Measurements from ENCODE around the gene GKN1.

GKN1 gene, protein sequence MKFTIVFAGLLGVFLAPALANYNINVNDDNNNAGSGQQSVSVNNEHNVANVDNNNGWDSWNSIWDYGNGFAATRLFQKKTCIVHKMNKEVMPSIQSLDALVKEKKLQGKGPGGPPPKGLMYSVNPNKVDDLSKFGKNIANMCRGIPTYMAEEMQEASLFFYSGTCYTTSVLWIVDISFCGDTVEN

GRCh38 chr2:68974251-68974650 lies at the start of gene GKN1:
GKN1 (plus strand) TSS chr2:68974636; CDS start chr2:68974678, 42 bp downstream.
- Histone ChIP-seq H3K27me3 (ENCODE audit: control insufficient read depth, insufficient read depth, low read length) (no peaks in the 10 kb centered on the region), H3K27ac (ENCODE audit: low read length) (no peak within 1 kb of the TSS), H3K4me3 (ENCODE audit: low read length) (no peak within 1 kb of the TSS), H3K4me1 (ENCODE audit: control insufficient read depth, insufficient read depth, low read length) (no peaks in the 10 kb centered on the region), H3K36me3 (ENCODE audit: control insufficient read depth, insufficient read depth, low read length) (no peaks in the 10 kb centered on the region), H3K9me3 (ENCODE audit: control insufficient read depth, insufficient read depth, low read length) (no peaks in the 10 kb centered on the region)
- no CpG with 5 or more reads among the region's 3 CpGs for WGBS (ENCODE audit: insufficient coverage, insufficient read length)
- no peak for DNase-seq (ENCODE audit: low read depth, low spot score)

DNA sequence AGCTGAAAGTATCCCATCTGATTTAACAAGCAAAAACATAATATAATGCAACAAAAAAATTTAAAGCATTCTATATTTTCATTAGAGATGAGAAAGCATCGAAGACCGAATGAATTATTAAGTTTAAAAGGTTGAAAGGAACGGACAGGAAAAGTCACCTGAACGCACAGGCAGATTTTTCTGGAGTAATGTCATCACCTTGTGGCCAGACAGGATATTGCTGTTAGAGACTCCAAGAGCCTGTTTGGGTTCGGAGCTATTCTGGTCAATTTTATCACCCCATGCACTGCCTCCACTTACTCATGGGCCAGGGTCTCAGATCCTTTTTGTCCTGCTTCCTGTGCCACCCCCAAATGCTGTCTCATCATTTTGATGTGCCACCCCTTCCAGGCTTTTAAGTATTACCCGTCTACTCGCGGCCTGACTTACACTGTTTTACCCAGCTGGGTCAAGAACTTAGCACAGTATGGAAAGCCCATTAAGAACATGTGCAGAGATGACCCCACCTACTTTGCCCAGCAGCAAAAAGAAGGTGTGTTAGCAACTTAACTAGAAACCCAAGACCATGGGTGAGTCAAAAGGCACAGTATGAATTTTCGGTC lies 49.0 kb upstream of the GKN1 start:
- Histone ChIP-seq H3K4me3 (ENCODE audit: low read length) (no peak overlapping the region), H3K27me3 (ENCODE audit: control insufficient read depth, insufficient read depth, low read length) (no peaks in the 10 kb centered on the region), H3K36me3 (ENCODE audit: control insufficient read depth, insufficient read depth, low read length) (no peaks in the 10 kb centered on the region), H3K4me1 (ENCODE audit: control insufficient read depth, insufficient read depth, low read length) (no peaks in the 10 kb centered on the region), H3K27ac (ENCODE audit: low read length) (no peak overlapping the region), H3K9me3 (ENCODE audit: control insufficient read depth, insufficient read depth, low read length) (no peaks in the 10 kb centered on the region)
- no CpG with 5 or more reads among the region's 9 CpGs for WGBS (ENCODE audit: insufficient coverage, insufficient read length)
- DNase-seq (ENCODE audit: low read depth, low spot score) = no peak

GRCh38 chr2:68926796-68927195 lies 47.6 kb upstream of the GKN1 start:
- no peaks in the 10 kb centered on the region for H3K27me3 ChIP-seq (ENCODE audit: control insufficient read depth, insufficient read depth, low read length)
- no peaks in the 10 kb centered on the region for H3K4me1 ChIP-seq (ENCODE audit: control insufficient read depth, insufficient read depth, low read length)
- no peak overlapping the region for H3K4me3 ChIP-seq (ENCODE audit: low read length)
- H3K36me3 ChIP-seq (ENCODE audit: control insufficient read depth, insufficient read depth, low read length) = no peaks in the 10 kb centered on the region
- no CpG with 5 or more reads among the region's 4 CpGs for WGBS (ENCODE audit: insufficient coverage, insufficient read length)
- H3K27ac ChIP-seq (ENCODE audit: low read length) = no peak overlapping the region
- DNase-seq (ENCODE audit: low read depth, low spot score) = no peak
- no peaks in the 10 kb centered on the region for H3K9me3 ChIP-seq (ENCODE audit: control insufficient read depth, insufficient read depth, low read length)

GRCh38 chr2:68931149-68931711 lies 43.2 kb upstream of the GKN1 start:
- no peak overlapping the region for H3K27ac ChIP-seq (ENCODE audit: low read length)
- no CpG with 5 or more reads among the region's 3 CpGs for WGBS (ENCODE audit: insufficient coverage, insufficient read length)
- no peaks in the 10 kb centered on the region for H3K27me3 ChIP-seq (ENCODE audit: control insufficient read depth, insufficient read depth, low read length)
- H3K9me3 ChIP-seq (ENCODE audit: control insufficient read depth, insufficient read depth, low read length) = no peaks in the 10 kb centered on the region
- H3K36me3 ChIP-seq (ENCODE audit: control insufficient read depth, insufficient read depth, low read length) = no peaks in the 10 kb centered on the region
- no peak for DNase-seq (ENCODE audit: low read depth, low spot score)
- no peaks in the 10 kb centered on the region for H3K4me1 ChIP-seq (ENCODE audit: control insufficient read depth, insufficient read depth, low read length)
- H3K4me3 ChIP-seq (ENCODE audit: low read length) = no peak overlapping the region

DNA sequence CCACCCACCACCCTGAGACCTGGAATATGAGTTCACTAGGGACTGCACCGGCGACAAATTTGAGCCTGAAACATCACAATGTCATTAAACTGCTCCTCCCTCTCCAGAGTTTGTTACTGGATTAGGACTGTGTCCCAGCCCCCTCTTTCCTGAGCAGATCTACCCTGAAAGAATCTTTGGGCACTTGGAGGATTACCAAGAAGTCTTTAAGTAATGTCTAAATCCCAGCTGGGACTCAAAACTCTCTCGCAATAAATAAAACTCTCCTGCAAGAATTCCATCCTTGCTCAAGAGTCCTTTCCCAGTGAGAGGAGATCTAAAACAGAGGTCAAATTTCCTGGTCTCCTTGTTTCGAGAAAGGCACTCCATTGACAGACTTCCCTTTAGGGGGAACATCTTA lies 42.6 kb upstream of the GKN1 start:
- no CpG with 5 or more reads among the region's 4 CpGs for WGBS (ENCODE audit: insufficient coverage, insufficient read length)
- Histone ChIP-seq H3K4me1 (ENCODE audit: control insufficient read depth, insufficient read depth, low read length) (no peaks in the 10 kb centered on the region), H3K36me3 (ENCODE audit: control insufficient read depth, insufficient read depth, low read length) (no peaks in the 10 kb centered on the region), H3K27ac (ENCODE audit: low read length) (no peak overlapping the region), H3K4me3 (ENCODE audit: low read length) (no peak overlapping the region), H3K27me3 (ENCODE audit: control insufficient read depth, insufficient read depth, low read length) (no peaks in the 10 kb centered on the region), H3K9me3 (ENCODE audit: control insufficient read depth, insufficient read depth, low read length) (no peaks in the 10 kb centered on the region)
- DNase-seq (ENCODE audit: low read depth, low spot score) = no peak

GRCh38 chr2:68932402-68932801 lies 42.0 kb upstream of the GKN1 start:
- Histone ChIP-seq H3K27me3 (ENCODE audit: control insufficient read depth, insufficient read depth, low read length) (no peaks in the 10 kb centered on the region), H3K4me1 (ENCODE audit: control insufficient read depth, insufficient read depth, low read length) (no peaks in the 10 kb centered on the region), H3K36me3 (ENCODE audit: control insufficient read depth, insufficient read depth, low read length) (no peaks in the 10 kb centered on the region), H3K27ac (ENCODE audit: low read length) (no peak overlapping the region), H3K9me3 (ENCODE audit: control insufficient read depth, insufficient read depth, low read length) (no peaks in the 10 kb centered on the region), H3K4me3 (ENCODE audit: low read length) (no peak overlapping the region)
- DNase-seq (ENCODE audit: low read depth, low spot score) = no peak
- no CpG with 5 or more reads among the region's 4 CpGs for WGBS (ENCODE audit: insufficient coverage, insufficient read length)

- no peaks in the 10 kb centered on the region for H3K36me3 ChIP-seq (ENCODE audit: control insufficient read depth, insufficient read depth, low read length)
- no peaks in the 10 kb centered on the region for H3K4me1 ChIP-seq (ENCODE audit: control insufficient read depth, insufficient read depth, low read length)
- H3K4me3 ChIP-seq (ENCODE audit: low read length) = no peak overlapping the region
- WGBS (ENCODE audit: insufficient coverage, insufficient read length) = no CpG with 5 or more reads among the region's 3 CpGs
- no peak for DNase-seq (ENCODE audit: low read depth, low spot score)
- no peaks in the 10 kb centered on the region for H3K9me3 ChIP-seq (ENCODE audit: control insufficient read depth, insufficient read depth, low read length)
- no peaks in the 10 kb centered on the region for H3K27me3 ChIP-seq (ENCODE audit: control insufficient read depth, insufficient read depth, low read length)
- H3K27ac ChIP-seq (ENCODE audit: low read length) = no peak overlapping the region
These were observed 40.4 kb upstream of the GKN1 start for GRCh38 chr2:68934021-68934420.

GRCh38 chr2:68935471-68935870 lies 39.0 kb upstream of the GKN1 start:
- Histone ChIP-seq H3K9me3 (ENCODE audit: control insufficient read depth, insufficient read depth, low read length) (no peaks in the 10 kb centered on the region), H3K36me3 (ENCODE audit: control insufficient read depth, insufficient read depth, low read length) (no peaks in the 10 kb centered on the region), H3K27me3 (ENCODE audit: control insufficient read depth, insufficient read depth, low read length) (no peaks in the 10 kb centered on the region), H3K4me3 (ENCODE audit: low read length) (no peak overlapping the region), H3K27ac (ENCODE audit: low read length) (no peak overlapping the region), H3K4me1 (ENCODE audit: control insufficient read depth, insufficient read depth, low read length) (no peaks in the 10 kb centered on the region)
- no peak for DNase-seq (ENCODE audit: low read depth, low spot score)
- WGBS (ENCODE audit: insufficient coverage, insufficient read length) = no CpG with 5 or more reads among the region's 5 CpGs

DNA sequence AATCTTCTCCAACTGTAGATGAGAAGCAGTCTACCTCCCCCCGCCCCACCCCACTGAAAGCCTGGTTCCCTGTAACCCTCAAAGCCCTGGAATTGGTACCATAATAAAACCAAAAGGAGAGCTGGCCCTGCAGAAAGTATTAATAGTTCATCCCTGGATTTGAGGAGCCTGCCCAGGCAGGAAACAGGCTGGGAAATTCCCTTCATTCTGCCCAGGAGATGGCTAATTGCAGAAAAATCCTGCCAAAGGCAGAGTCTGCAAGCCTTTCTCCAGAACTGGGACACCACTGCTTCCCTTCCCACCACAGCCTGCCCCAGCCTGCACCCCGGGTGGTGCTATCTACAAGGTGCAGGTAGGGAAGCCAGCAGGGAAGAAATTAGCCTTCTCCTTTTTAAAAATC lies 38.0 kb upstream of the GKN1 start:
- Histone ChIP-seq H3K36me3 (ENCODE audit: control insufficient read depth, insufficient read depth, low read length) (no peaks in the 10 kb centered on the region), H3K27ac (ENCODE audit: low read length) (no peak overlapping the region)
- no CpG with 5 or more reads among the region's 2 CpGs for WGBS (ENCODE audit: insufficient coverage, insufficient read length)

DNA sequence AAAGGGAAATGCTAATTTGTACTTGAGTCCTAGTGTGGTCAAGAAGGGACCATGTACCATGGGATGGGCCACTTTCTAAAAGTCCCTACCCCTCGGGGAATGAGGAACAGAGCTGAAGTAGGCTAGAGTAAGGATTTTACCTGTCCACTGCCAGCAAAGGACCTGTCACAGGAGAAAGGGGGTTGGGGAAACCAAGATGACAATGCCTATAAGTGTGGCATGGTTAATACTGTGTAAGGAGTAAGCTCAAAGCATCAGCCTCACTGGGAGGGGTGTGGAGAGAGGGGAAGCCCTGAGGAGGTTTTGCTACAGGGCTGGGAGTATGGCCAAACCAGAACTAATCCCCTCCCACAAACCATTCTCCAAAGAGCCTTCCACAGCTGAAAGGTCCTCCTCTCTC lies 37.5 kb upstream of the GKN1 start:
- no peaks in the 10 kb centered on the region for H3K27me3 ChIP-seq (ENCODE audit: control insufficient read depth, insufficient read depth, low read length)

More for the DNA sequence above, 38.0 kb upstream of the GKN1 start:
- H3K27me3 ChIP-seq (ENCODE audit: control insufficient read depth, insufficient read depth, low read length) = no peaks in the 10 kb centered on the region
- no peaks in the 10 kb centered on the region for H3K9me3 ChIP-seq (ENCODE audit: control insufficient read depth, insufficient read depth, low read length)
- H3K4me3 ChIP-seq (ENCODE audit: low read length) = no peak overlapping the region
- no peaks in the 10 kb centered on the region for H3K4me1 ChIP-seq (ENCODE audit: control insufficient read depth, insufficient read depth, low read length)
- DNase-seq (ENCODE audit: low read depth, low spot score) = no peak

More for the DNA sequence above, 37.5 kb upstream of the GKN1 start:
- H3K27ac ChIP-seq (ENCODE audit: low read length) = no peak overlapping the region
- WGBS (ENCODE audit: insufficient coverage, insufficient read length) = no CpG with 5 or more reads among the region's 1 CpG
- no peaks in the 10 kb centered on the region for H3K4me1 ChIP-seq (ENCODE audit: control insufficient read depth, insufficient read depth, low read length)
- H3K9me3 ChIP-seq (ENCODE audit: control insufficient read depth, insufficient read depth, low read length) = no peaks in the 10 kb centered on the region
- no peak overlapping the region for H3K4me3 ChIP-seq (ENCODE audit: low read length)
- no peak for DNase-seq (ENCODE audit: low read depth, low spot score)
- no peaks in the 10 kb centered on the region for H3K36me3 ChIP-seq (ENCODE audit: control insufficient read depth, insufficient read depth, low read length)
